Suprapubic skin (tissue), 4 donors: ENCODE data around the gene MEMO1. TPM values are rescaled to one million over a fixed set of nuclear protein-coding genes. Genes with fewer than 3 reads are reported as not detected.

ENCODE experiments used
- DNase-seq, 2 donors: peaks; one replicate each; pipeline ENCODE4 v3.0.0-alpha.2; 2019; ENCODE audit warnings: low spot score in 2 of 2
- H3K27ac ChIP-seq: fragments of 200-600 bp; sonication (generic); one replicate; pipeline ENCODE4 v1.5.1; 2019
- H3K27me3 ChIP-seq: fragments of 200-600 bp; sonication (generic); one replicate; pipeline ENCODE4 v1.5.1; 2019
- H3K36me3 ChIP-seq: fragments of 200-600 bp; sonication (generic); one replicate; pipeline ENCODE4 v1.5.1; 2019
- H3K4me1 ChIP-seq: fragments of 200-600 bp; sonication (generic); one replicate; pipeline ENCODE4 v1.5.1; 2019
- H3K4me3 ChIP-seq: fragments of 200-600 bp; sonication (generic); one replicate; pipeline ENCODE4 v1.5.1; 2019; ENCODE audit warnings: mild to moderate bottlenecking
- H3K9me3 ChIP-seq: fragments of 200-600 bp; sonication (generic); one replicate; pipeline ENCODE4 v1.5.1; 2019
- EP300 ChIP-seq: sonication (generic); formaldehyde crosslinking; IDR thresholded peaks from one replicate; pipeline ENCODE4 v1.6.1; 2017; ENCODE audit warnings: antibody characterized with exemption
- POLR2A ChIP-seq, 2 donors: fragments of 450-650 bp; IDR thresholded peaks; one replicate each; pipeline ENCODE4 v1.6.1; 2017; ENCODE audit warnings: antibody characterized with exemption in 2 of 2, mild to moderate bottlenecking in 2 of 2, moderate library complexity in 2 of 2
- POLR2AphosphoS5 ChIP-seq, 3 donors: sonication (generic); formaldehyde crosslinking; IDR thresholded peaks; one replicate each; pipeline ENCODE4 v1.6.1; 2017; ENCODE audit warnings: antibody characterized with exemption in 3 of 3
- WGBS: methylation state at CpG from one replicate; pipeline ENCODE4 v1.1.5; 2018; 5-methylcytosine and 5-hydroxymethylcytosine counted together
- total RNA-seq, 4 donors: library from RNA; depleted of rRNA; stranded (reverse); fragments of >200 nt; gene quantifications; one replicate each; pipeline ENCODE4 v1.1.0, GENCODE V29; 2016
- TF ChIP-seq, protein P1 (sequence below), 2 donors: fragments of 200-600 bp in 1 of 2; fragments of 450-650 bp in 1 of 2; sonication (generic) in 1 of 2; IDR thresholded peaks; one replicate each; pipeline ENCODE4 v1.5.1; 2016 to 2019; ENCODE audit warnings: antibody characterized with exemption in 2 of 2, mild to moderate bottlenecking in 1 of 2, moderate library complexity in 1 of 2

MEMO1 gene
- total RNA-seq, 4 donors from 2014 or later, result 31.3 to 36.1 (median 33.2) TPM

DNA sequence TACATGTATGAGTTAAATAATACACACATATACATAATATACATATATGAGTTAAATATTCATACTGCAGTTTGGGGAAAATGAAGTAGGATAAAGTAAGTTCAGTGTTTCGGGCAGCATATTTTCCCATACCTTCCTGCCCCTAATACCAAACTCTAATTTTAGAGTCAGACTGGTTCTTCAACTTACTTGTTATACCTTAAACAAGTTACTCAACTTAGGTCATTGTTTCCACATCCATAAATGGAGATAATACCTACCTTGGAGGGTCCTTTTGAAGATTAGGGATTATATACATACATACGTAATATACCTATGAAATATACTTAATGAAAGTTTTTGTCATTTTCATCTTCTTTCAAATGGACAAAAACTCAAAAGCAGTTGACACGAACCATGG is 8.4 kb downstream of the MEMO1 start:
- no peak for TF ChIP-seq EP300
- TF ChIP-seq POLR2AphosphoS5 (IDR thresholded peaks at IDR 0.05), result no peak
- TF ChIP-seq POLR2A (IDR thresholded peaks at IDR 0.05), result no peak
- TF ChIP-seq, protein P1, sequence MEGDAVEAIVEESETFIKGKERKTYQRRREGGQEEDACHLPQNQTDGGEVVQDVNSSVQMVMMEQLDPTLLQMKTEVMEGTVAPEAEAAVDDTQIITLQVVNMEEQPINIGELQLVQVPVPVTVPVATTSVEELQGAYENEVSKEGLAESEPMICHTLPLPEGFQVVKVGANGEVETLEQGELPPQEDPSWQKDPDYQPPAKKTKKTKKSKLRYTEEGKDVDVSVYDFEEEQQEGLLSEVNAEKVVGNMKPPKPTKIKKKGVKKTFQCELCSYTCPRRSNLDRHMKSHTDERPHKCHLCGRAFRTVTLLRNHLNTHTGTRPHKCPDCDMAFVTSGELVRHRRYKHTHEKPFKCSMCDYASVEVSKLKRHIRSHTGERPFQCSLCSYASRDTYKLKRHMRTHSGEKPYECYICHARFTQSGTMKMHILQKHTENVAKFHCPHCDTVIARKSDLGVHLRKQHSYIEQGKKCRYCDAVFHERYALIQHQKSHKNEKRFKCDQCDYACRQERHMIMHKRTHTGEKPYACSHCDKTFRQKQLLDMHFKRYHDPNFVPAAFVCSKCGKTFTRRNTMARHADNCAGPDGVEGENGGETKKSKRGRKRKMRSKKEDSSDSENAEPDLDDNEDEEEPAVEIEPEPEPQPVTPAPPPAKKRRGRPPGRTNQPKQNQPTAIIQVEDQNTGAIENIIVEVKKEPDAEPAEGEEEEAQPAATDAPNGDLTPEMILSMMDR (IDR thresholded peaks at IDR 0.05), result no peak
- DNase-seq, result no peak
- Histone ChIP-seq H3K36me3 (no peaks in the 10 kb centered on the region), H3K4me3 (no peak overlapping the region), H3K27ac (no peak overlapping the region), H3K9me3 (no peaks in the 10 kb centered on the region), H3K27me3 (no peaks in the 10 kb centered on the region), H3K4me1 (peaks cover 26% of the 10 kb centered on the region)
- WGBS, result 81% methylated on average over 3 of the region's 3 CpGs

GRCh38 chr2:31999438-31999837 is 11.4 kb downstream of the MEMO1 start:
- TF ChIP-seq, protein P1 (IDR thresholded peaks at IDR 0.05), result no peak
- TF ChIP-seq POLR2AphosphoS5 (IDR thresholded peaks at IDR 0.05), result no peak
- WGBS, result 81% methylated on average over 4 of the region's 4 CpGs
- Histone ChIP-seq H3K4me1 (peaks cover 8% of the 10 kb centered on the region), H3K9me3 (no peaks in the 10 kb centered on the region), H3K36me3 (no peaks in the 10 kb centered on the region), H3K27ac (no peak overlapping the region), H3K4me3 (no peak overlapping the region), H3K27me3 (no peaks in the 10 kb centered on the region)
- no peak for DNase-seq

DNA sequence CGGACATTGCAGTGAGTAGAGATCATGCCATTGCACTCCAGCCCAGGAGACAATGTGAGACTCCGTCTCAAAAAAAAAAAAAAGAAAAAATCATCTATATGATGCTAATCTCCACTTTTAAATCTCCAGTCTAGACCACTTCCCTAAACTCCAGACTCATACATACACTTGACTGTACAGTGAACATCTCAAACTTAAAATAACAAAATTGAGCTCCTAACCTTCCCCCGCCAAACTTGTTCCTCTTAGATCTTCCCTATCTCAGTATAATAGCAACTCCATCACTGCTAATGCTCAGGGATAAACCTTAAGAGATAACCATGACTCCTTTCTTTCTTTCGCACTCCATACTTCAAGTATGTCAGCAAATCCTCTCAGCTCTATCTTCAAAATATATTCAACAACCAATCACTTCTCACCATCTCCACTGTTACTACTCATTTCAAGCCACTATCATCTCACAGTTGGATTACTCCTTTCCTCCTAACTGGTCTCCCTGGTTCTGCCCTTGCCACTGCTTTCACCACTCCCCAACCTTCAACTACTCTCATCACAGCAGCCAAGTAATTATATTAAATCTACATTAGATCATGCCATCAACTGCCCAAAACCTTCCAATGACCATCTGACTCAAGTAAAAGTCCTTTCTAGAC is 12.0 kb downstream of the MEMO1 start:
- Histone ChIP-seq H3K27me3 (no peaks in the 10 kb centered on the region), H3K36me3 (no peaks in the 10 kb centered on the region), H3K4me1 (peaks cover 4% of the 10 kb centered on the region), H3K27ac (no peak overlapping the region), H3K4me3 (no peak overlapping the region), H3K9me3 (no peaks in the 10 kb centered on the region)
- DNase-seq, result no peak
- WGBS, result 95% methylated on average over 4 of the region's 4 CpGs
- TF ChIP-seq POLR2AphosphoS5 (IDR thresholded peaks at IDR 0.05) (no peak), EP300 (no peak), POLR2A (IDR thresholded peaks at IDR 0.05) (no peak)
- TF ChIP-seq, protein P1 (IDR thresholded peaks at IDR 0.05), result no peak

DNA sequence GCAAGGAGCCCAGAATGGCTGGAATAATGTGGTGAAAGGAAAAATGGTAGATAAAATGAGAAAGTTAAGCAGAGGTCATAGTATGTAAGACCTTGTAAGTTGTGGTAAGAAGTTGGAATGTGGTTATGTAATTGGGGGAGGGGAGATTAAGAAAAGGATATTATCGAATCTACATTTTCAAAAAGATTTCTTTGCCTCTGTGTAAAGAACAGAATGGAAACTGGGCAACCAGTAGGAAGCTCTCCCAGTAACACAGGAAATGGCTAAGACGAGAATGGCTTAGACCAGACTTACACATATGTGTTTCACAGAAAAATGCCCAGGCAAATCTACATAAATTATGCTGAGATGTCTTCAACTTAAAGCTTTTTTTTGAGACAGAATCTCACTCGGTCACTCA is 13.2 kb downstream of the MEMO1 start:
- no peak for TF ChIP-seq POLR2AphosphoS5 (IDR thresholded peaks at IDR 0.05)
- TF ChIP-seq EP300, result no peak
- TF ChIP-seq, protein P1 (IDR thresholded peaks at IDR 0.05), result no peak
- TF ChIP-seq POLR2A (IDR thresholded peaks at IDR 0.05), result no peak
- H3K4me3 ChIP-seq, result no peak overlapping the region
- no peaks in the 10 kb centered on the region for H3K27me3 ChIP-seq
- H3K9me3 ChIP-seq, result no peaks in the 10 kb centered on the region
- H3K4me1 ChIP-seq, result peaks cover under 1% of the 10 kb centered on the region
- no peak for DNase-seq
- WGBS, result 72% methylated on average over 3 of the region's 3 CpGs
- H3K36me3 ChIP-seq, result no peaks in the 10 kb centered on the region
- no peak overlapping the region for H3K27ac ChIP-seq

GRCh38 chr2:31996571-31997150 is 14.1 kb downstream of the MEMO1 start:
- Histone ChIP-seq H3K9me3 (no peaks in the 10 kb centered on the region), H3K4me3 (no peak overlapping the region), H3K27ac (no peak overlapping the region), H3K36me3 (no peaks in the 10 kb centered on the region), H3K27me3 (no peaks in the 10 kb centered on the region), H3K4me1 (no peaks in the 10 kb centered on the region)
- DNase-seq, result no peak
- TF ChIP-seq POLR2A (IDR thresholded peaks at IDR 0.05) (no peak), POLR2AphosphoS5 (IDR thresholded peaks at IDR 0.05) (no peak)
- TF ChIP-seq, protein P1 (IDR thresholded peaks at IDR 0.05), result no peak
- WGBS, result 89% methylated on average over 6 of the region's 6 CpGs
